HepG2 (cell line): ENCODE results near the gene MAFB. TPM values are rescaled to one million over a fixed set of nuclear protein-coding genes. Genes with fewer than 3 reads are reported as not detected.
A peak's percentile ranks its signal among the peaks of the same experiment; 100 is the strongest.

ENCODE experiments used
- ARID3A ChIP-seq: IDR thresholded peaks from 2 replicates; pipeline ENCODE4 v1.6.1; 2012; ENCODE audit warnings: low read depth, low read length, improper control_type of control experiment
- KIAA2018 ChIP-seq: sonication (generic); formaldehyde crosslinking; IDR thresholded peaks from 2 replicates; pipeline ENCODE4 v1.5.0; 2020; ENCODE audit warnings: mild to moderate bottlenecking, missing genetic modification reagents, borderline replicate concordance
- MNT ChIP-seq: fragments of 450-650 bp; IDR thresholded peaks from 2 replicates; pipeline ENCODE4 v1.6.1; 2016
- NR3C1 ChIP-seq: sonication (generic); formaldehyde crosslinking; IDR thresholded peaks from 2 replicates; pipeline ENCODE4 v1.4.0; 2020; ENCODE audit warnings: missing genetic modification reagents
- TRIM22 ChIP-seq: fragments of 450-650 bp; IDR thresholded peaks from 2 replicates; pipeline ENCODE4 v1.6.1; 2017
- ZBTB14 ChIP-seq: sonication (generic); formaldehyde crosslinking; IDR thresholded peaks from 2 replicates; pipeline ENCODE4 v1.4.0; 2020; ENCODE audit warnings: missing genetic modification reagents
- ZBTB43 ChIP-seq: sonication (generic); formaldehyde crosslinking; conservative IDR thresholded peaks from 2 replicates; pipeline ENCODE4 v1.4.0; 2020; ENCODE audit warnings: missing genetic modification reagents
- ZFP82 ChIP-seq: sonication (generic); formaldehyde crosslinking; IDR thresholded peaks from 2 replicates; pipeline ENCODE4 v1.5.1; 2020; ENCODE audit warnings: mild to moderate bottlenecking, missing genetic modification reagents, borderline replicate concordance
- ZNF225 ChIP-seq: sonication (generic); formaldehyde crosslinking; IDR thresholded peaks from 2 replicates; pipeline ENCODE4 v1.4.0; 2020; ENCODE audit warnings: mild to moderate bottlenecking, missing genetic modification reagents
- ZNF652 ChIP-seq: IDR thresholded peaks from 2 replicates; pipeline ENCODE4 v1.6.1; 2016; ENCODE audit warnings: low read depth, borderline replicate concordance
- ZNF766 ChIP-seq: sonication (generic); formaldehyde crosslinking; IDR thresholded peaks from 2 replicates; pipeline ENCODE4 v1.5.0; 2020; ENCODE audit warnings: missing genetic modification reagents, borderline replicate concordance
- ZSCAN31 ChIP-seq: sonication (generic); formaldehyde crosslinking; IDR thresholded peaks from 2 replicates; pipeline ENCODE4 v1.5.0; 2020; ENCODE audit warnings: low read depth, mild to moderate bottlenecking, missing genetic modification reagents
- polyA plus RNA-seq, 8 experiments: library from polyadenylated mRNA; depleted of rRNA in 3 of 8; stranded (reverse) in 7 of 8; unstranded in 1 of 8; fragments of >200 nt; fragmentation: Illumina TruSeq in 4 of 8; extraction: Trizol in 4 of 8; gene quantifications; 2 replicates each; pipeline versions ENCODE4 v1.2.1 to v1.2.3, GENCODE V29; 2011 to 2016; ENCODE audit warnings: low read depth in 4 of 8, missing spikeins in 1 of 8, mixed read lengths in 1 of 8; ENCODE audit not compliant: insufficient read depth in 1 of 8
- total RNA-seq, 5 experiments: library from RNA; depleted of rRNA; stranded (reverse); fragments of >200 nt; fragmentation: Illumina TruSeq; extraction: Trizol; gene quantifications; 2 replicates each; pipeline ENCODE4 v1.2.3, GENCODE V29; 2016; ENCODE audit warnings: low read depth in 1 of 5

The MAFB gene
- total and polyA plus RNA-seq, 2 of the 13 experiments (the other 11 are each of a cell fraction or from before 2014, with no cell fraction given) = 0.08 to 0.11 TPM

- TF ChIP-seq ARID3A (no peak), ZNF766 (CRISPR knock-in tag) (no peak), NR3C1 (CRISPR knock-in tag) (0 out of 2 replicates have a peak, but pooled peaks have one; percentile 37), KIAA2018 (CRISPR knock-in tag) (no peak), ZNF225 (CRISPR knock-in tag) (no peak), TRIM22 (no peak), MNT (no peak), ZNF652 (CRISPR knock-in tag) (no peak), ZSCAN31 (CRISPR knock-in tag) (peak; percentile 88), ZBTB43 (CRISPR knock-in tag) (no peak), ZFP82 (CRISPR knock-in tag) (0 out of 2 replicates have a peak, but pooled peaks have one; percentile 30), ZBTB14 (CRISPR knock-in tag) (no peak)
Observed at GRCh38 chr20:40689943-40690835, 1.2 kb upstream of the MAFB start (continued).
